GM18867 (cell line): ENCODE data around the gene LBH.

ENCODE experiments used
- ATAC-seq: cut with Tn5 transposase; IDR thresholded peaks from one replicate; pipeline ENCODE4 v1.9.1; 2021; ENCODE audit warnings: mild to moderate bottlenecking, moderate library complexity; ENCODE audit not compliant: unreplicated experiment

LBH gene

GRCh38 chr2:30234180-30234971, 3.0 kb downstream of the LBH start:
- ATAC-seq, result no peak

GRCh38 chr2:30235008-30235655, 3.8 kb downstream of the LBH start:
- ATAC-seq, result no peak

GRCh38 chr2:30235859-30236535, 4.7 kb downstream of the LBH start:
- ATAC-seq, result no peak

- ATAC-seq, result no peak
These were observed 5.4 kb downstream of the LBH start for GRCh38 chr2:30236591-30237238.

GRCh38 chr2:30237239-30237965, 6.1 kb downstream of the LBH start:
- no peak for ATAC-seq

- ATAC-seq, result no peak
These were observed 6.8 kb downstream of the LBH start for GRCh38 chr2:30237966-30238800.

- ATAC-seq, result peak; percentile 55
These were observed 8.1 kb downstream of the LBH start for GRCh38 chr2:30239308-30239985.

- no peak for ATAC-seq
These were observed 8.8 kb downstream of the LBH start for GRCh38 chr2:30239986-30240752.

- ATAC-seq, result no peak
These were observed 11.9 kb downstream of the LBH start for GRCh38 chr2:30243231-30243630.

- no peak for ATAC-seq
These were observed 14.0 kb downstream of the LBH start for GRCh38 chr2:30245364-30245763.

GRCh38 chr2:30248791-30249190, 17.5 kb downstream of the LBH start:
- ATAC-seq, result no peak

GRCh38 chr2:30249354-30249753, 18.0 kb downstream of the LBH start:
- ATAC-seq, result no peak

- no peak for ATAC-seq
These were observed 19.1 kb downstream of the LBH start for GRCh38 chr2:30250421-30250820.

- no peak for ATAC-seq
These were observed 21.7 kb downstream of the LBH start for GRCh38 chr2:30252723-30253701.

- ATAC-seq, result no peak
These were observed 22.7 kb downstream of the LBH start for GRCh38 chr2:30253873-30254684.

- ATAC-seq, result no peak
These were observed 23.3 kb downstream of the LBH start for GRCh38 chr2:30254685-30255001.

- ATAC-seq, result no peak
These were observed 23.7 kb downstream of the LBH start for GRCh38 chr2:30255026-30255425.
